Sigmoid colon (tissue), 4 donors: ENCODE data around the gene CCDC81.

ENCODE experiments used
- EP300 ChIP-seq, 4 donors: sonication (generic); formaldehyde crosslinking; IDR thresholded peaks; one replicate each; pipeline ENCODE4 v1.6.1; 2017; ENCODE audit warnings: antibody characterized with exemption in 4 of 4
- POLR2AphosphoS5 ChIP-seq, 4 donors: sonication (generic); formaldehyde crosslinking; IDR thresholded peaks; one replicate each; pipeline ENCODE4 v1.6.1; 2017; ENCODE audit warnings: antibody characterized with exemption in 4 of 4
- TF ChIP-seq, protein P1 (sequence below), 4 experiments: fragments of 450-650 bp in 3 of 4; fragments of 200-600 bp in 1 of 4; IDR thresholded peaks; one replicate each; pipeline ENCODE4 v1.5.1; 2016 to 2019; ENCODE audit warnings: antibody characterized with exemption in 4 of 4, mild to moderate bottlenecking in 3 of 4, moderate library complexity in 2 of 4

DNA sequence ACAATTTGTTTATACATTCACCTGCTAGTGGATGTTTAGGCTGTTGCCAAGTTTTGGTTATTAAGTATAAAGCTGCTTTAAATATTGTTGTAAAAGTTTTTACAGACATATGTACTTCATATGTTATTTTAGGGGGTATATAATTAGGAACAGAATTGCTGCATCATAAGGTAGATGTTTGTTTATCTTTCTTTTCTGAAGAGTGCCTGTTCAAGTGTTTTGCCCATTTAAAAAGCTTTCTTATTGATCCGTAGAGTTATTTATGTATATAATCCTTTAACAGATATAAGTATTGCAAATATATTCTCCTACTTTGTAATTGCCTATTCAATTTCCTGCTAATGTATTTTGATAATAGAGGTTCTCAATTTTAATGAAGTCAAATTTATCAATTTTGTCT lies 11.3 kb upstream of the CCDC81 start:
- TF ChIP-seq EP300 (IDR thresholded peaks at IDR 0.05) (no peak), POLR2AphosphoS5 (IDR thresholded peaks at IDR 0.05) (no peak)
- TF ChIP-seq, protein P1, sequence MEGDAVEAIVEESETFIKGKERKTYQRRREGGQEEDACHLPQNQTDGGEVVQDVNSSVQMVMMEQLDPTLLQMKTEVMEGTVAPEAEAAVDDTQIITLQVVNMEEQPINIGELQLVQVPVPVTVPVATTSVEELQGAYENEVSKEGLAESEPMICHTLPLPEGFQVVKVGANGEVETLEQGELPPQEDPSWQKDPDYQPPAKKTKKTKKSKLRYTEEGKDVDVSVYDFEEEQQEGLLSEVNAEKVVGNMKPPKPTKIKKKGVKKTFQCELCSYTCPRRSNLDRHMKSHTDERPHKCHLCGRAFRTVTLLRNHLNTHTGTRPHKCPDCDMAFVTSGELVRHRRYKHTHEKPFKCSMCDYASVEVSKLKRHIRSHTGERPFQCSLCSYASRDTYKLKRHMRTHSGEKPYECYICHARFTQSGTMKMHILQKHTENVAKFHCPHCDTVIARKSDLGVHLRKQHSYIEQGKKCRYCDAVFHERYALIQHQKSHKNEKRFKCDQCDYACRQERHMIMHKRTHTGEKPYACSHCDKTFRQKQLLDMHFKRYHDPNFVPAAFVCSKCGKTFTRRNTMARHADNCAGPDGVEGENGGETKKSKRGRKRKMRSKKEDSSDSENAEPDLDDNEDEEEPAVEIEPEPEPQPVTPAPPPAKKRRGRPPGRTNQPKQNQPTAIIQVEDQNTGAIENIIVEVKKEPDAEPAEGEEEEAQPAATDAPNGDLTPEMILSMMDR (IDR thresholded peaks at IDR 0.05): no peak
